Activated effector memory CD4-positive, alpha-beta T cell treated with anti-CD3 and anti-CD28 coated beads, Interleukin-2, amount 50 U/mL, for 16 hours (primary cell): ENCODE results near the gene NID1.

ENCODE experiments used
- DNase-seq: peaks from one replicate; pipeline ENCODE4 v3.0.0-alpha.2; 2020

NID1 gene, protein sequence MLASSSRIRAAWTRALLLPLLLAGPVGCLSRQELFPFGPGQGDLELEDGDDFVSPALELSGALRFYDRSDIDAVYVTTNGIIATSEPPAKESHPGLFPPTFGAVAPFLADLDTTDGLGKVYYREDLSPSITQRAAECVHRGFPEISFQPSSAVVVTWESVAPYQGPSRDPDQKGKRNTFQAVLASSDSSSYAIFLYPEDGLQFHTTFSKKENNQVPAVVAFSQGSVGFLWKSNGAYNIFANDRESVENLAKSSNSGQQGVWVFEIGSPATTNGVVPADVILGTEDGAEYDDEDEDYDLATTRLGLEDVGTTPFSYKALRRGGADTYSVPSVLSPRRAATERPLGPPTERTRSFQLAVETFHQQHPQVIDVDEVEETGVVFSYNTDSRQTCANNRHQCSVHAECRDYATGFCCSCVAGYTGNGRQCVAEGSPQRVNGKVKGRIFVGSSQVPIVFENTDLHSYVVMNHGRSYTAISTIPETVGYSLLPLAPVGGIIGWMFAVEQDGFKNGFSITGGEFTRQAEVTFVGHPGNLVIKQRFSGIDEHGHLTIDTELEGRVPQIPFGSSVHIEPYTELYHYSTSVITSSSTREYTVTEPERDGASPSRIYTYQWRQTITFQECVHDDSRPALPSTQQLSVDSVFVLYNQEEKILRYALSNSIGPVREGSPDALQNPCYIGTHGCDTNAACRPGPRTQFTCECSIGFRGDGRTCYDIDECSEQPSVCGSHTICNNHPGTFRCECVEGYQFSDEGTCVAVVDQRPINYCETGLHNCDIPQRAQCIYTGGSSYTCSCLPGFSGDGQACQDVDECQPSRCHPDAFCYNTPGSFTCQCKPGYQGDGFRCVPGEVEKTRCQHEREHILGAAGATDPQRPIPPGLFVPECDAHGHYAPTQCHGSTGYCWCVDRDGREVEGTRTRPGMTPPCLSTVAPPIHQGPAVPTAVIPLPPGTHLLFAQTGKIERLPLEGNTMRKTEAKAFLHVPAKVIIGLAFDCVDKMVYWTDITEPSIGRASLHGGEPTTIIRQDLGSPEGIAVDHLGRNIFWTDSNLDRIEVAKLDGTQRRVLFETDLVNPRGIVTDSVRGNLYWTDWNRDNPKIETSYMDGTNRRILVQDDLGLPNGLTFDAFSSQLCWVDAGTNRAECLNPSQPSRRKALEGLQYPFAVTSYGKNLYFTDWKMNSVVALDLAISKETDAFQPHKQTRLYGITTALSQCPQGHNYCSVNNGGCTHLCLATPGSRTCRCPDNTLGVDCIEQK

DNA sequence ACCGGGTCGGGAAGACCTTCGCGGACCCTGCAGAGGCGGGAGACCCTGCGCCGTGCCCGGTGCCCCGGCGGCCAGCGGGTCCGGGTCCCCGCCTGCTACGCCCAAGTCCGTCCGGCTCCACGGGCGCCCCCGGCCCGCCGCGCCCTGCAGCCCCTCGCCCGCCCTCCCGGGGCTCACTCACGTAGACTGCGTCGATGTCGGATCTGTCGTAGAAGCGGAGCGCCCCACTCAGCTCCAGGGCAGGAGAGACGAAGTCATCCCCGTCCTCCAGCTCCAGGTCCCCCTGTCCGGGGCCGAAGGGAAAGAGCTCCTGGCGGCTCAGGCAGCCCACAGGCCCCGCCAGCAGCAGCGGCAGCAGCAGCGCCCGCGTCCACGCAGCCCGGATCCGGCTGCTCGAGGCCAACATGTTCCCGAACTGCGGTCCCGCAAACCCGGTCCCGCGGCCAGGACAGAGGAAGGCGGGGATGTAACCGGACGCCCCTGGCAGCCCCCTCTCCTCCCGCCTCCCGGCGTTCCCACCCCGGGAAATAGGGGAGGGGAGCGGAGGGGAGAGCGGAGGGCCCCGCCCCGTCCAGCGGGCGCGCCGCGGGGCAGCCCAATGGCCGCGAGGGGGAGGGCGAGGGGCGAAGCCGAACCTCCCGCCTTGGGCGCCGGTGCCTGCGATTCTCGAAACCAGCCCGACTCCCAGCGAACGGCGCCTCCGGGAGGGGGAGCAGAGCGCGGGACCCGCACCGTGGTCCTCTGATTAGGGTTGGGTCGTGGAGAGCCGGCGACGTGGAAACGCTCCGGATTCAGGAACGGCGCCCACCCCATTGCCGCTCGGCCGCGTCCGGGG is at the start of gene NID1:
Gene NID1, minus strand, starts transcription at position 417 of the 835 bp plus-strand sequence. Its CDS starts 11 bp downstream, at position 406.
- DNase-seq: peak; percentile 70

DNA sequence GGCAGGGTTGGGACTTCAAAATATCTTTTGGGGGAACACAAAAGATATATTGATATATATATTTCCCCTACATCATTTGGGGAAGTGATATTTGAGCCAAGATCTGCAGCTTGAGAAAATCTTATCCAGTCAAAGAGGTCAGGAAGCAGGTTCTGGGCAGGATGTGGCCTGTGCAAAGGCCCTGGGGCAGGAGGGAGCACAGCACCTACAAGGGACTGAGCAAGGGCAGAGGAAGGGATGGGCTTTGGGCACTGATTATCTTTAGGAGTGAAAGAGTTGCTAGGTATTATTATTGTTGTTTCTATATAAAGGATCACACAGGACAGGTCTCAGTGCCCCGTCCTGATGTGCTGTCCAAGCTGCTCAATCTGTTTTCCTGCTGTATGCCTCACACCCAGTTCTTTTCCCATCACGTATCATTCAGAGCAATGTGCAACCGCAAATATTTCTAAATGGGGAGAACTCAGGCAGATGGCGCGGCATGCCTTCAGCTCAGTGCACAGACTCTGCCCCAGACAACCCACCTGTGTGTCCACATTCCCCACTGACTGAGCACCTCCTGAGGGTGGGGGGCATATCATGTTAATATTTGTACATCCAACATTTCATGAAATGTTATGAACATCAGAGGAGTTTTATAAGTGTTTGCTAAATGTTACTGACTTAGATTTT is 49.3 kb upstream of the NID1 start:
- DNase-seq: no peak

DNA sequence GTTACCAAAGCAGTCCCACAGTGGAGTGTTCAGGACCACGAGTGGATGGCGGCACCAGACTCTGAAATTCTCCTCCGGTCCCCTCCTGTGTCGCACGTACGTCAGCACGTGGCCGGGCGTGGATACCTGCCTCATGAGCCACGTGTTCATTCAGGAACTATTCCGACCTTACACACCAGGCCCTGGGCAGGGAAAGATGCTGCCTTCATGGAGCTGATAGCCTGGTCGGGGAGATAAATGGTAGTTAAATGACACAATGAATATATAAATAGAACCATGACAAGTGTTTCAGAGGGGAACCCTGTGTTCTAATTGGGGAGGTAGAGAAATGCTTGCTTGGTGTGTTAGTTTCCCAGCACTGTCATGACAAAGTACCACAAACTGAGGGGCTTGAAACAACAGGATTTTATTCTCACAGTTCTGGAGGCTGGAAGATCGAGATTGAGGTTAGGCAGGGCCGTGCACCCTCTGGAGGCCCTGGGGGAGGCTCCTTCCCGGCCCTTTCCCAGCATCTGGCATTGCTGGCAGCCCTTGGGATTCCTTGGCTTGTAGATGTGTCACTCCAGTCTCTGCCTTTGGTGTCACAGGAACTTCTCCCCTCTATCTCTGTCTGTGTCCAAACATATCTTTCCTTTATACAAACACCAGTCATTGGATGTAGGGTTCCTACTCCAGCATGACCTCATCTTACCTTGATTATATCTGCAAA is 48.6 kb upstream of the NID1 start:
- DNase-seq: peak; percentile 48

DNA sequence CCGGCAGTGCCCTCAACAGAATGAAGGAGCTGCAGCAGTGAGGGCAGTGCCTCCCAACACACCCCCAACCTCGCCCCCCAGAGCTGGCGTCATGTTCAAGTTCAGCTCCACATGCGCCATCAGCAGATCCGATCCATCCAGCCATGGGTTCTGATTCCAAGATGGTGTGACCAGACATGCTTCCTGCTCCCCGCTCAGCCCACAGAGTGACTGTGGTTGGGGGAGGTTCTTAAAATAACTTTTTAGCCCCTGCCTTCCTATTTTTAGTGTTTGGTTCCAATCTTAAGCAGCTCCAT is 47.4 kb upstream of the NID1 start:
- DNase-seq: no peak

DNA sequence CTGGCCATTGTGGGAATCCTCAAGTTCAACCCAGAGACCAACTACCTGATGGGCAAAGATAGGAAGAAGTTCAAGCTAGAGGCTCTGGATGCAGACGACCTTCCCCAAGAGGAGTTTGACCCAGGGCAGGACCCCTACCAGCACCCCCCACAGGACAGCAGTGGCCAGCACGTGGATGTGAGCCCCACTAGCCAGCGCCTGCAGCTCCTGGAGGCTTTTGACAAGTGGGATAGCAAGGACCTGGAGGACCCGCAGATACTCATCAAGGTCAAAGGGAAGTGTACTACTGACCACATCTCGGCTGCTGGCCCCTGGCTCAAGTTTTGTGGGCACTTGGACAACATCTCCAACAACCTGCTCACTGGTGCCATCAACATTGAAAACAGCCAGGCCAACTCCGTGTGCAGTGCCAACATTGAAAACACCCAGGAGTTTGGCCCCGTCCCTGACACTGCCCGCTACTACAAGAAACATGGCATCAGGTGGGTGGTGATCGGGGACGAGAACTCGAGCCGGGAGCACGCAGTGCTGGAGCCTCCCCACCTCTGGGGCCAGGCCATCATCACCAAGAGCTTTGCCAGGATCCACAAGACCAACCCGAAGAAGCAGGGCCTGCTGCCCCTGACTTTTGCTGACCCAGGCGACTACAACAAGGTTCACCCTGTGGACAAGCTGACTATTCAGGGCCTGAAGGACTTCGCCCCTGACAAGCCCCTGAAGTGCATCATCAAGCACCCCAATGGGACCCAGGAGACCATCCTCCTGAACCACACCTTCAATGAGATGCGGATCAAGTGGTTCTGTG is 46.8 kb upstream of the NID1 start:
- peak; percentile 60 for DNase-seq

DNA sequence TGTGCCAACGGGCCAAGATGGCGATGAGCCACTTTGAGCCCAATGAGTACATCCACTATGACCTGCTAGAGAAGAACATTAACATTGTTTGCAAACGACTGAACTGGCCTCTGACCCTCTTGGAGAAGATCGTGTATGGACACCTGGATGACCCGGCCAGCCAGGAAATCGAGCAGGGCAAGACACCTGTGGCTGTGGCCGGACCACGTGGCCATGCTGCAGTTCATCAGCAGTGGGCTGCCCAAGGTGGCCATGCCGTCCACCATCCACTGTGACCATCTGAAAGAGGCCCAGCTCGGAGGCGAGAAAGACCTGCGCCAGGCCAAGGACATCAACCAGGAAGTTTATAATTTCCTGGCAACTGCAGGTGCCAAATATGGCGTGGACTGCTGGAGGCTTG is 45.2 kb upstream of the NID1 start:
- DNase-seq: peak; percentile 61

DNA sequence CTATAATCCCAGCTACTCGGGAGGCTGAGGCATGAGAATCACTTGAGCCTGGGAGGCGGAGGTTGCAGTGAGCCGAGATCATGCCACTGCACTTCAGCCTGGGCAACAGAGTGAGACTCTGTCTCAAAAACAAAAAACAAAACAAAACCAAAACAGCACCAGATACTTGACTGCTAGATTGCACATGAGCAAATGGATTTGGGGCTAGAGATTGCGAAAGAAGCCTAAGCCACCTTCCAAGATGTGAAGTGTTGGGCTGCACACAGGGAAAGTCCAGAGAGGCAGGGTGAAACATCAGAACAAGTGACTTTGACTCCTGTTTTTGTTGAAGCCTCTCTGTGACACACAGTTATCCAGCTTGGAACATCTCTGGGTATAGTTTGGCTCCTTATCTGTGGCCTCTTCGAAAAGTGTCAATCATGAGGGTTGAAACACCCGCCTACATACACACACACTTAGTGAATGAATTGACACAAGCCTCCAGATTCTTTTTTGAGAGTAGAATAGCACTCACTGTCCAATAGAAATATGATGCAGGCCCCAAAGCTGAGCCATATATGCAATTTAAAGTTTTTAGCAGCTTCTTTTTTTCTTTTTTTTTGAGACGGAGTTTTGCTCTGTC is 43.2 kb upstream of the NID1 start:
- DNase-seq: no peak

DNA sequence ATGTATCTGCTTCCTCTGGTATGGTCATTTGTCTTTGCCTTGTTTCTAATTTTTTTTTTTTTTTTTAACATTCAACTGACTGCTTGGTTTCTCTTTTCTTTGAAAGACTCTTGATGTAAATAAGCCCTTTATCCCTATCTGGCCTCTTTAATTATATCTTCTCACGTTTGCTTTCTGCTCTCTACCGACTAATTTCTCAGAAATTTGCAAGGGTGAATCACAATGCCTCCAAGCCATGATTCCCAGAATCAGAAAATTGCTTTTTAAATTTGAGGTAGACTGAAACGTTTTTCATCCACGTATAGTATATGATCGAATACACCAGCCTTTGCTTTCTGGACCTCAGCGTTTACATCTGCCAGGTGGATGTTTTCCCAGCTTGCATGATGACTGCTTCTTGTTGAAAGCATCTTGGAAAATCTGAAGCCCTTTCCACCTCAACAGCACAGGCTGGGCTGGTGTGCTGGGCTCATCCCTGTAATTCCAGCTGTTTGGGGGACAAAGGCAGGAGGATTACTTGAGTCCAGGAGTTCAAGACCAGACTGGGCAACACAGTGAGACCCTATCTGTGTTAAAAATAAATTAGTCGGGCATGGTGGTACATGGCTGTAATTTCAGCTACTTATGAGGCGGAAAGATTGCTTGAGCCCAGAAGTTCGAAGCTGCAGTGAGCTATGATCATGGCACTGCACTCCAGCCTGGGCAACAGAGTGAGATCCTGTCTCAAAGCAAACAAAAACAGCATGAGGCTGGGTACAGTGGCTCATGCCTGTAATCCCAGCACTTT is 42.4 kb upstream of the NID1 start:
- no peak for DNase-seq

DNA sequence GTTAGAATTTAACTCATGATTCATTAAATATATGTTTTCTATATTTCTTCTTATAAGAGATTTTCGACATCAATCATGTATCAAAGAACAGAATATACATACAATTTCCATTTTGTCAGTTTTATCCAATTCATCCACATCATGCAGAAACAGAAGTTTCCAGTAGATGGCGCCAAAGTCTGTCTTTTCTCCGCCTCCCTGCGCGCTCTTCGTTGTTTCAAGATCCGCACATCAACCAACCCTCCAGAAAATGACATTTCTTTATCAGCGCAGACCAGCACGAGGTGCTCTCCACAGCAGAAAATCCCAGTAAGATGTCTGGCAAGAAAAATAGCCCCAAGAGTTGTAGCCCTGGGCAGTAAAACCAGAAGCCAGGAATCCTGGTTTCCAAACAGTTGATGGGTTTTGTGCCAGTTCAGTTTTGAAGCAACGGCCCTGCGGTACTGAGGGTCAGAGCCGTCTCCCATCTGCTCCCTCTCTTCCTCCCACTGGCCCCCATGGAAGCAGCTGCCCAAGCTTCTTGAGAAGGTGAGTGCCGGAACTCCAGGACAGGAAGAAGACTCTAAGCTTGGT is 38.8 kb upstream of the NID1 start:
- DNase-seq: peak; percentile 77

DNA sequence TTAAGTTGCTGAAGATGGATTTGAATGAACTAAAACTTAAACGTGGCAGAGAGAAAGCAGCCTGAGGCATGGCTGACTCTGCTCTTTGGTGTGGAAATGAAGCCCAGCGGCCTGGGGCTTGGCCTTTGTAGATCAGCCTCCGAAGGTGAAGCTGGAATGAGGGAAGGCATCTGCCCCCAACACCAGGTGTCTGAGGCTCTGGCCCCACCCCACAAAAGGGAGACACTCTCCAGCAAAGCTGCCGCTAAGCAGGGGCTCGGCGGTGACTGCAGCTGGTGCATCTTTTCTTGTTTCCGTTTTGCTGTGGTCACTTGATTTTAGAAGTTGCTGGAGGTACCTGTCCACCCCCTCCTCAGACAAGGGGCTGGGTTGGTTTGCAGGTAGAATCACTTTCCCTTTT is 38.2 kb upstream of the NID1 start:
- DNase-seq: no peak

DNA sequence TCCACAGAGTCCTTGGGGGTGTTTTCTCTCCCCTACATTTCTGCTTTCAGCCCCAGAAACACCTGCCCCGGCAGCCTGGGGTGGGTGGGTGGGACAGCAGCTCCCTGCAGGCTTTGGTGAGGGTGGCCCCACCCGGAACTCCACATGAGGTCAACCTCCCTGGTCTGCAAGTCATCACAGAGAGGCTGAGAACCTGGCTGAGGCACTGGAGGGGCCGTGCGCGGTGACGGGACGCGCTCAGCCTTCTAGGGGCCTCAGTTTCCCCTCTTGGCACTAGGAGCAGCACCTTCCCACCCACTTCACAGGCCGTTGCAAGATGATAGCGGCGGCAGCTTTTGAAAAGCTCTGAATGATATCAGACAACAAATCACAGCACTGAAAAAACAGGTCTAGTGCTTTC is 37.7 kb upstream of the NID1 start:
- no peak for DNase-seq

DNA sequence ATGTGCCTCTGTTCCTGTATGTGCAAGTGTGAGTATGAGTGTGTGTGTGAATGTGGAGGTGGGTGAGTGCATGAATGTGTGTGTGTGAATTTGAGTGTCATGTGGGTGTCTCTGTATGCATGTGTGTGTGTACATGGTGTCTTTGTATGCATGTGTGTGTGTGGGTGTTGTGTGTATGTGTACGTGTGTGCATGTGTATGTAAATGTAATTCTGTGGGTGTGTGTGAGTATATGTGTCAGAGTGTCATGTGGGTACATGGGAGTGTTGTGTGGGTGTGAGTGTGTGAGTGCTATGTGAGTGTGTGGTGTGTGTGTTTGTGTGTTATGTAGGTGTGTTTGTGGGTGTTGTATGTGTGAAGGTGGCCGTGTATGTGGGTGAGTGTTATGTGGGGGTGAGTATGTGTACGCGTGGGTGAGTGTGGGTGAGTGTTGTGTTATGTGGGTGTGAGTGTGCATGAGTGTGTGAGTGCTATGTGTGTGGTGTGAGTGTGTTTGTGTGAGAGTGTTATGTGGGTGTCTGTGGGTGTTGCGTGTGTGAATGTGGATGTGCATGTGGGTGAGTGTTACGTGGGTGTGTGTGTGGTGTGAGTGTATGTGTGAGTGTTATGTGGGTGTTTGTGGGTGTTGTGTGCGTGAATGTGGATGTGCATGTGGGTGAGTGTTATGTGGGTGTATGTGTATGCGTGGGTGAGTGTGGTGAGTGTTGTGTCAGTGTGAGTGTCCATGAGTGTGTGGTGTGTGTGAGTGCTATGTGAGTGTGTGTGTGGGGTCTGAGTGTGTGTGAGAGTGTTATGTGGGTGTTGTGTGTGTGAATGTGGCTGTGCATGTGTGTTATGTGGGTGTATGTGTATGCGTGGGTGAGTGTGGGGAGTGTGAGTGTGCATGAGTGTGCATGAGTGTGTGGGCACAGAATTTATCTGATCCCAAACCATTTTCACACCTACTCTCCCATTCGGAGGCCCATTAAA is 36.6 kb upstream of the NID1 start:
- no peak for DNase-seq

DNA sequence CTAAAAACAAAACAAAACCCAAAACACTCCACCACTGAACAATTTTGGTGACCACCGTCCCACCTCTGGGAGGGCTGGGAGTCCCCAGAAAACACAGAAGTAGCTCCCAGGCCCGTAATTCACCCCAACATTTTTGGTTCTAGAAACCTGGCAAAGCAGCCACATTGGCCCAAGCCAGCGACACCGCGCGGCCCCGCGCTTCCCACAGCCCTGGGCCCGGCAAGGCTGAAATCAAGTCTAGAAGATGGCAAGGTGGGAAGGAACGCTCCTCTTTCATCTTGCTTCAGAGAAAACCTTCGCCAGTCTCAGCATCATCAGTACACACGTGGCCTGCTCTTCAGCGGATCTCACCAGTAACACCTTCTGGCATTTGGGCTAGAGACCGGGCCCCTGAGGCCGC is 35.9 kb upstream of the NID1 start:
- no peak for DNase-seq

DNA sequence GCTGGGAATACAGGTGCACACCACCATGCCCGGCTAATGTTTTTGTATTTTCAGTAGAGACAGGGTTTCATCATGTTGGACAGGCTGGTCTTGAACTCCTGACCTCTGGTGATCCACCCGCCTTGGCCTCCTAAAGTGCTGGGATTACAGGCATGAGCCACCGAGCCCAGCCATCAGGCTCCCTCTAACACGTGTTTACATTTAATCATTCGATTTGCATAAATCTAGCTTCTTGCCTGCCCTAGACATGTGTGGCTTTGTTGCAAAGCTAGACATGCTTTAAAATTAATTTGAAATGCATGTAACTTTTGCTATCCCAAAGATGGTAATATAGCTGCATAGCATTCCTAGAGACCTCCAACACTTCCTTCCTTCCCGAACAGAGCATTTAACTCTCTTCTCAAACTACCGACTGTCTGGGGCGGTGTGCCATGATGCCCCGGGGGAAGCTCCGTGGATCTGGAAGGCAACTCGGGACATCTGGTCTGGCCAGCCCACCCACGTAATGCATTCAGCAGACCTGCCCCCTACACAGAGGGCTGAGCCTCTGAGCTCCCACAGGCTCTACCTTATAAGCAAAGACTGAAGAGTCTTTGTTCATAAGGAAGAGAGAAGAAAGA is 34.6 kb upstream of the NID1 start:
- DNase-seq: no peak

DNA sequence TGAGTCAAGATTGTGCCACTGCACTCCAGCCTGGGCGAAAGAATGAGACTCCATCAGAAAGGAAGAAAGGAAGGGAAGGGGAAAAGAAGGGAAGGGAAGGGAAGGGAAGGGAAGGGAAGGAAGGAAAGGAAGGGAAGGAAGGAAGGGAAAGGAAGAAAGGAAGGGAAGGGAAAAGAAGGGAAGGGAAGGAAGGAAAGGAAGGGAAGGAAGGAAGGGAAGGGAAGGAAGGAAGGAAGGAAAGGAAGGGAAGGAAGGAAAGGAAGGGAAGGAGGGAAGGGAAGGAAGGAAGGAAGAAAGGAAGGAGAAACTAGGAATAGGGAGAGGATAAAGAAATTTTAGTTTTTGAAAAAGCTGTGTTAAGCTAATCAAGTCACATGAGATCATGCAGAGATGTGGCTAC is 33.4 kb upstream of the NID1 start:
- no peak for DNase-seq

DNA sequence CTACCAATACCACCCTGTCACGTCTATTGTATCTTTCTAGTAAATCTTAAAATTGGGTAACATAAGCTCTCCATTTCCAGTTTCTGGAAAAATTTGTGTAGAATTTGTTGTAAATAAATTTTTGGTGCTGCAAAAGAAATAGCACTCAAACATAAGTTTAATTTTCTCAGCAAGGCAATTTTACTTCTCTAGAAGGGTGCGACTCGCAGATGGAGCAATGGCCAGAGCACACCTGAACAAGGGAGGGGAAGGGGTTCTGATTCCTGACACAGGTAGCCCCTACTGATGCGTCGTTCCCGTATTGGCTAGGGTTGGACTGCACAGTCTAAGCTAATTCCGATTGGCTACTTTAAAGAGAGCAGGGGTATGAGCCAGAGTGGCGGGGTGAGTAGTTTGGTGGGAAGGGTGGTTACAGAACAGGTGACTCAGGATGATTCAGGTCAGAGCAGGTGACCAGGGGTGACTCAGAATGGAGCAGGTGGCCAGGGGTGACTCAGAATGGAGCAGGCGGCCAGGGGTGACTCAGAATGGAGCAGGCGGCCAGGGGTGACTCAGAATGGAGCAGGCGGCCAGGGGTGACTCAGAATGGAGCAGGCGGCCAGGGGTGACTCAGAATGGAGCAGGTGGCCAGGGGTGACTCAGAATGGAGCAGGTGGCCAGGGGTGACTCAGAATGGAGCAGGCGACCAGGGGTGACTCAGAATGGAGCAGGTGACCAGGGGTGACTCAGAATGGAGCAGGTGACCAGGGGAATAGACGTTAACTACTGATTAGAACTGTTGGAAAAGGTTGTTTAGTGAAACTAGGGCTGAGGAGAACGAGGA is 32.0 kb upstream of the NID1 start:
- DNase-seq: peak; percentile 95
